ENCODE measurements around the gene WBP2.

Gene WBP2

DNA sequence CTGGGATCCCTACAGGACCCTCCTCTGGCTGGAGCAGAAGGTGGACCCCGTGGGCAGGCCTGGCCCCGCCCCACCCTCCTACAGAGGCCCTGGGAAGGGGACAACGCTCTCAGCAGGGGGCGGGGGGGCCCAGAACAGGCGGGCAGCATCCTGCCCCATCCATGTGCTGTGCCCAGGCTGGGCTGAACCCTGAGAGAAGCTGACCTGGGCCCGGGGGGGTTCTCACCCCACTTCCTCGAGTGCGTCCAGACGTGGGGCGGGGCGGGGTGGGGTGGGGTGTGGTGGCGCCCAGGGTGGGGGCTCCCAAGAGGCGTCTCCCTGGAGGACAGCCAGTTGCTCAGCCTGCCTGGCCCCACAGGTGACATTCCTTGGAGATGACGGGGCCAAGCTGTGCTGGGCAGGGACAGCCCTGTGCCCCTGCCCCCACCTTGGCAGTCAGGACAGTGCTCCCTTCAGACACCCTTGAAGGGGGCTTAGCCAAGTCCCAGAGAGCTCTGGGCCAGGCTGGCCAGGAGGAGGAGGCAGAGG is 10.5 kb downstream of the WBP2 start:
- DNase-seq (ENCODE audit: low read depth), result no peak

GRCh38 chr17:75843577-75844529 is 11.3 kb downstream of the WBP2 start, which contains the start of gene UNC13D:
UNC13D (minus strand) TSS chr17:75844404; CDS start chr17:75844337, 67 bp downstream.
- DNase-seq (ENCODE audit: low read depth), result no peak

DNA sequence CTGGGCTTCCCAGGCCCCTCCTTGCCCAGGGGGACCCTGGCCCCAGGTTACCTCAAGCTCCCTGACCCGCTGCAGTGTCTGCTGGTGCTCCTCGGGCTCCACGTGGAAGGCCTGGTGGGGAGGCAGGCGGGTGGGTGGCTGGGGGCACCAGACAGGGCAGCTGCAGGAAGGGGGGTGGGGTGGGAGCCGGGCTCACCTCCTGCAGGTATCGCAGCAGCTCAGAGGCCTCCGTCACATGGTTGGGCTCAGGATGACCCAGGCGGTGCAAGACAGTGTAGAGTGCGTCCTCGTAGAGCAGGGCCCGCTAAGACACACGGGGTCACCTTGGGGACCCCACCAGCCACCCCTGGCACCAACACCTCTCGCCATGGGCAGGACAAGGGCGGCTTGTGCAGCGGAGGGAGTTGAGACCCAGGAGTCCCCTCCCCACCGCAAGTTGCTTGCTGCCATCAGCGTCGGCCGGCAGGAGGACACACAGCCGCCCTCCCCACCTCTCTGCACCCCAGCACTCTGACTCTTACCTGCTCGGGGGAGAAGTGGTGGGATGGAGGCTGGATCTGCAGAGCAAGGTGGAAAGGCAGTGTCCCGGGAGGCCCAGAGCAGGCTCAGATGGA is 12.1 kb downstream of the WBP2 start:
- no peak for DNase-seq (ENCODE audit: low read depth)

DNA sequence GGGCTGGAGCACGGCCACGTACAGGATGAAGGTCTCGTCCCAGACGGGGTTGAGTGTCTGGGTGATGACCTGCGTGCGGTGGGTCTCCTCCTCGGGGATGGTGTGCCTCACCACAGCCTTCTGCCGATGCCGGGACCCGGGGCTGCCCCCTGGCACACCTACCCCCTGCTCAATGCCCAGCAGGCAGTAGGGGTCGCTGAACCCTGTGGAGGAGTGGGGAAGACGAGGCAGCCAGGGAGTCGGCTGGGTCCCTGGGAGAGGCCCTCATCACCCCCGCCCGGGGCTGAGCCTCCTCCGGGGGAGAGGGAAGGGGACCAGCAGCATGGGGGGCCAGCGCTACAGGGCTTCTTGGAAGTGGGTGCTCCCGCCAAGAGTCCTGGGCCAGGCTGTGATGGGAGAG is 12.7 kb downstream of the WBP2 start:
- no peak for DNase-seq (ENCODE audit: low read depth)

DNA sequence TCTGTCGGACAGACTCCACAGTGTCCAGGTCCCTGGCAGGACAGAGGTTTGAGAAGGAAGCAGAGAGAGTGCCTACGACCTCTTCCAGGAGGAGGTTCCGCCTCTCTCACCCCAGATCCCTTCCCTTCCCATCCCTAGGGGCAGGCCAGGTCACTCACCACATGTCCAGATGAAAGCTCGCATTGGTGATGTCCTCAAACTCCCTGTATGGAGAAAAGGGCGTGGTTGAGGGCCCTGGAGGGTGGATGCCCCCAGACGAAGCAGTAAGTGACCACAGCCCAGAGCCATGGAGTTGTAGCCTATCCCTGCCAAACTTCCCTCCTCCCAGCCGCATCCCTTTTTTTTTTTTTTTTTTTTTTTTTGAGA is 14.4 kb downstream of the WBP2 start:
- no peak for DNase-seq (ENCODE audit: low read depth)

DNA sequence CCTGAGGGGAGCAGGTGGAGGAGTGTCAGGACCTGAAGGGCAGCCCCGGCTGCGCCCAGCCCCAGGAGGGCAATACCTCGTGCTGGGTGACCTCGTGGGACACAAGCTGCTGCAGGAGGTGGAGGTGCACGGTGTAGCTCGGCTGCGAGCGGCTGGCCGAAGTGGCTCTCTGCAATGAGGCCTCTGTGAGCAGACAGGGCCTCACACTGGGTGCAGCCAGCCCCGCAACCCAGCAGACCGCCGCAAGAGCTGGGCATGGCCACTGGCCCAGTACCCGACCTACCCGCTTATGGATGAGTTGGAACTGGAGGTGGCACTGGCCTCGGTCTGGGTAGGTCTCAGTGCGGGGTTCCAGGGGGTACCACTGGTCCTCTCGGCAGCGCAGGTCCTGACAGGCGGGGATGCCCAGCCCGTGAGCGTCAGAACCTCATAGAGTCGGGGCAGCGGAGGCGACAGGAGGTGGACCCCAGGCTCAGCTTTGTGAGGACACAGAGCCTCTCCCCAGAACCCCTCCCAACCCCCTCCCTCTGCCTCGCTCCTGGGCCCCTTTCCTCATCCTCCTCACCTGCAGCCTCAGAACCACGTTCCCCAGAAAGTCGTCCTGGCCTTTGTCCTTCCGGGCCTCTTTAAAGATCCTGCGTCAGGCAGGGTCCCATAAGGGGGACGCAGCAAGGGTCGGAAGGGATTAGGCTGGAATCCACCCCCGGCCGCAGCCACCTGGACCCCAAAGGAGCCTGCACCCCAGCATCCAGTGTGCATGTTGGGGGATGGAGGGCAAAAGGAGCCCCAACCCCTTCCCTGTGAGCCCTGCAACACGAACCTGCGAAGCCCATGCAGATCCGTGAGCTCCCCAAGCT is 15.0 kb downstream of the WBP2 start:
- DNase-seq (ENCODE audit: low read depth), result no peak

- no peak for DNase-seq (ENCODE audit: low read depth)
Measured at GRCh38 chr17:75838410-75838809, 16.7 kb downstream of the WBP2 start.

DNA sequence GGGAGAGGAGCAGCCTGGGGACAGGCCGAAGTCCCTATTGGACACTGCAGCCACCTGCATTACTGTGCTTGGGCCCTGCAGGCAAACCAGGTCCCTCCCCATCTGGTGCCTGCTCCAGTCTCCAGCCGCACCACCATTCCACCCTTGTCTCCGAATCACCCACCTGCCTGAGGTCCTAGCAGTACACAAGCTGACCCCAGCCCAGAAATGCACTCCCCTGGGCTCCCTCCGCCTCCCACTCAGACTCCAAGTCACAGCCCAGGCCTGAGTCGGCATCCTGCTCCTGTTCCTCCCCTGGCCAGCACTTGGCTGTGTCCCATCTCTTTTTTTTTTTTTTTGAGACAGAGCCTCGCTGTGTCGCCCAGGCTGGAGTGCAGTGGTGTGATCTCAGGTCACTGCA is 17.2 kb downstream of the WBP2 start:
- DNase-seq (ENCODE audit: low read depth), result no peak

DNA sequence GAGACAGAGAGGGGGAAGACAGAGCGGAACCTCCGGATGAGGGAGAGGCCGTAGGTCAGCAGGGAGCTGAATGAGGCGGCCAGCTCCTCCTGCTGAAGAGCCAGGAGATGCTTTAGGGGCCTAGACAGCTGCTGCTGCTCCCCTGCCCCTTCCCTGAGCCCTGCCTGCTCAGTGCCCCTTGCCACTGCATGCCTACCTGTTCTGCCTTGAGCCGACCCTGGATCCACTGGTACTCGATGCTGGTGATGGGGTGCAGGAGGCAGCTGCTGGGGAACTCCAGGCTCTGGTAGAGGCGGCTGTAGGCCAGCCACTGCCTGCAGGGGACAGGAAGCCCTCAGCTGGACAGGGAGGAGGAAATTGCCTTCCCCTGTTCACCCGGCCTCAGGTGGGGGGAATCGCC is 18.5 kb downstream of the WBP2 start:
- DNase-seq (ENCODE audit: low read depth), result no peak

DNA sequence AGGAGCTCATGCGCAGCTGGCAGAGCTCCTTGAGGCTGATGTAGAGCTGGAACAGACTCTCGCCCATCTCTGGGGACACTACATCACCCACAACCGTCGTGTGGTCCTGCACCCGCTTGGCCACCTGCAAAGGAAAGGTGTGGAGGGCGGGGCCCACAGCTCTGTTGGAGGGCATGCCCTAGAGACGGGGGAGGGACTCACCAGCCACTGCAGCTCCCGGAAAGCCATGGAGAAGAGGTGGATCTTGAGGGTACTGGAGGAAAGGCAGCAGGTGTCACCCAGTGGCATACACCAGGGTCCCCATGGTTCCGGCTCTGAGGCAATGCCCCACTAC is 19.5 kb downstream of the WBP2 start:
- DNase-seq (ENCODE audit: low read depth), result no peak

DNA sequence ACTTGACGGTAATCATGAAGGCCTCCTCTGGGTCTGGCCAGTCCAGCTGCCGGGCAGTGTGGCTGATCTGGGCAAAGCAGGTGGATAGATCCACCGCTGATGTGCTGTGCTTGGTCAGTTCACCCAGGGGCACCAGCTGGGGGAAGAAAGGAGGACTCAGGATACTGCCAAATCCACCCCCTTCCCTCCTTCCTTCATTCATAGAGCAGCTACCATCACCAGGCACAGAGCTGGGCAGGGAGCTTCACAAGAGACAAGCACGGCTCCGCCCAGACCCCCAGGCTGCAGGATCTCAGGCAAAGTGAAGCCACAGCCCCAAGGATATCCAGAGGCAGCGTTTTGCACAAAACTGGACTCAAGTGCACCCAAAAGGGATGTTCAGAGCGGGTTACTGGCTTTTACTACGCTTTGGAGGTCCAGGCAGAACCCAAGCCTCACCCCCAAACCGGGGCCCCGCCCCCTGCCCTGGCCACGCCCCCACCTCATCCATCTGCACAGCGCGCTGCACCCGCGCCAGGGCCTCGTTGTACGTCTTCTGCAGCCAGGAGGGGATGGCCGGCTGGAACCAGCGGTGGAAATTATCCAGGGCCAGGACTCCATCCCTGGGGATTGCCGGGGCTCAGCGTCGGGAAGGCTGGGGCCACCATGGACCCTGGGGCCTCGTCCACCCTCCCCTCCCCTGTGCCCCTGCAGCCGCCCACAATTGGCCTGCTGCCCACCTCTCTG is 20.0 kb downstream of the WBP2 start:
- no peak for DNase-seq (ENCODE audit: low read depth)

DNA sequence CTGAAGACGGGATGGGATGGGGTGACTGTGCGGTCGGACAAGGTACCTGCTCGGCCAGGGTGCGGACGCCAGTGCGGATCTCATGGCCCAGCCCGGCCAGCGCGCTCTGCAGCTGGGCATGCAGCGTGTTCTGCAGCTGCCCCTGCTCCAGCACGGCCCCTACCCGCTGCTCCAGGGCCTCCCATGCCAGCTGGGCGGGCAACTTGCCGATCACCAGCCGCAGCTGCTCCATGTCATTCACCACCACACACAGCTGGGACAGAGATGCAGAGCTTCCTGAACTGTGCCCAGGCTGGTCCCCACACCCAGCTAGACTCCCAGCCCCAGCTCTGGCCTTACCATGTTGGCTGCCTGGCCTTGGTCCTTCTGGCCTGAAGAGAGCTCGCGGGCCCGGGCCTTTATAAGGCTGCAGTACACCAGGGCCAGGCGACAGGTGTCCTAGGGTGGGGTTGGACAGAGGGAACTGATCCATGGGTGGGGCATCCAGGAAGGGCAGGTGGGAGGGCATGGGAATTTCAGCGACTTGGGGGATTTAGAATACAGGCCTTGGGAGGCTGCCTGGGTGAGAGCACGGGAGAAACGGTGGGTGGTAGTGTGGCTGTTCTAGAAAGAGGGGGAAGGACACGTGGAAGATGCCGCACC is 20.7 kb downstream of the WBP2 start:
- DNase-seq (ENCODE audit: low read depth), result no peak

DNA sequence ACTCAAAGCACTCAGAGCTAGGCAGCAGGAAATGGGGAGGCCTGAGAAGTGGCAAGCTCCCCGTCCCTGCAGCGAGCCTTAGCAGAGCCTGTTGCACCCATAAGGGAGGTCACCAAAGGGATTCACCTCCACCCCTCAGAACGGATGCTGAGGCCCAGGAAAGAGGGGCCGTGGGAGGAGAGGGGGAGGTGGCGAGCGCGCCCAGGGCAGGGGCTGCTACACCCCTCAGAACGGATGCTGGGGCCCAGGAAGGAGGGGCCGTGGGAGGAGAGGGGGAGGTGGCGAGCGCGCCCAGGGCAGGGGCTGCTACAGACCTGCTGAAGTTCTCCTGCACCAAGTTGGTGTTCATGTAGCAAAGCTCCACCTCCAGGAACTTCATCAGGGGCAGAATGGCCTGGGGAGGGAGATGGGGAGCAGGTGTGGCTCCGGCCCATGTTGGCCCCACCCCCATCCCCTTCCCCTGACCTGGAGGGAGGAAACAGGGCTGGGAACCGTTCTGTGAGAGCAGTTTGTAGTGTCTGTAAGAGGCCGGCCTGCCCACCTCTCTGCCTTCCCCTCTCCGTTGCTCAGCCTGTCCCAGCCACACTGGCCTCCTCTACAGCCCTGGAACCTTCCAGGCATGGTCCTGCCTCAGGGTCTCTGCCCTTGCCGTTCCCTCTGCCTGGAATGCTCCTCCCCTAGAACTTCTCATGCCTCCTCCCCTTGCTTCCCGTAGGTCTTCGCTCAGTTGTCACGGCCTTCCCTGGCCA is 22.3 kb downstream of the WBP2 start:
- DNase-seq (ENCODE audit: low read depth), result no peak

- DNase-seq (ENCODE audit: low read depth), result no peak
Measured at GRCh38 chr17:75832164-75832651, 22.9 kb downstream of the WBP2 start.

GRCh38 chr17:75831032-75831571 is 24.0 kb downstream of the WBP2 start:
- no peak for DNase-seq (ENCODE audit: low read depth)

DNA sequence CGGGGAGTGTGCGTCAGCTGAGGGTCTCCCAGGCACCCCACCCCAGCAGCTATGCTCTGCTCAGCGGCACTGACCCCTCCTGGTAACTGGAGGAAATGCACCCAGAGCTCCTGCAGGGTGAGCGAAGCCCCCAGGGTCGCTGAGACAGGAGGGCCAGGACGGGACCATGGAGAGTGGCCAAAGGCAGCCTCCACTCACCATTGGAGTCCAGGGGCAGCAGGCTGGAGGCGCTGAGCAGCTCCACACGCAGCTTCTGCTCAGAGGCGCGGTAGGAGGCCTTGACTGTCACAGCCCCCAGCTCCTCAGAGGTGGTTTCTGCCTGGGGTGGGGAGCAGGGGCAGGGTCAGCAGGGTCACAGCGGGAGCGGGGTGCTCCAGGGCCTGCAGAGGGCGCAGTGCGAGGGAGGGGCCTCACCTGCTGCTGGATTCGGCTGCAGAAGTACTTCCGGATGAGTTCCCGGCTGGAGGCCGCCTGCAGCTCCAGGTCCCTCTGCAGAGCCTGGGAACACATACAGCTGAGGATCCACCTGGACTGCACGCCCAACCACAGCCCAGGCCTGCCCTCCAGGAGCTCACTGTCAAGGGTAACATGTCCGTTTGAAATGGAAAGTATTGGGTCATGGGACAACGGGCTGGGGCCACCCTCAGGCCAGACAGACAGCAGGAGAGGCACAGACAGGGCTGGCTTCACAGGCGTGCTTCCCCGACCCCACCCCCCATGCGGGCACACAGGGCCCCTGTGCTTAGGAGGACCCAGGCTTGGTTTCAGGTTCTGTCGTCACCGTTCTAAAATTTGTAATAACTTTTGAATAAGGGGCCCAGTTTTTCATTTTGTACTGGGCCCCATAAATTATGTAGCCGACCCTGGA is 24.7 kb downstream of the WBP2 start:
- no peak for DNase-seq (ENCODE audit: low read depth)

DNA sequence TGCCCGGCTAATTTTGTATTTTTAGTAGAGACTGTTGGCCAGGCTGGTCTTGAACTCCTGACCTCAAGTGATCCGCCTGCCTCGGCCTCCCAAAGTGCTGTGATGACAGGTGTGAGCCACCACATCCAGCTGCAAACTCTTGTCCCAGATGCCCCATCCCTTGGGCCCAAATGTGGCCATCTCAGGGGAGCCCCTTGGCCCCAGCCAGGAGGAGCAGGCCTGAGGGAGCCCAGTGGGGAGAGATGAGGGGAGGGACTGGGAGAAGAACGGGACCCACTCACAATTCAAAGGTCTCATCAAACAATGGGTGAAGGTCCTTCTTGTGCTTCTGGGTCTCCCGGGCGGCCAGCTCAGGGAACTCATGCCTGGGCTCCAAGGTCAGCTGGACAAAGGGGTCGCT is 25.4 kb downstream of the WBP2 start:
- DNase-seq (ENCODE audit: low read depth), result no peak

DNA sequence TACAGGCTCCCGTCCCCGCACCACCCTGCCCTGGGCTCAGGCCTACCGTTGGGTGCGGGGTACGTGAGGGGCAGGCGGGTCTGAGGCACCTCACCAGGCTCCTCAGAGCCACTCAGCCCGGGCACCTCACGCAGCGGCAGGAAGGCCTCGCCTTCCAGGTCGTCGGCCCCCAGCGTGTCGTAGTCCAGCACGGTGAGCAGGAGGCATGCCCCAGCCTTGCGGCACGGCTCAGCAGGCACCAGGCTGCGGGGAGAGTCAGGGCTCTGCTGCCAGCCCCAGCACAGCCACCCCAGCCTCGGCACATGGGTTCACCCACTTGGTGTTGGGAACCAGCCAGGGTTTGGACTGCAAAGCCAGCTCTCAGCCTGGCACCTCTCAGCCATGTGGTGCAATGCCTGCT is 26.4 kb downstream of the WBP2 start:
- DNase-seq (ENCODE audit: low read depth), result no peak

GRCh38 chr17:75828076-75828400 is 27.1 kb downstream of the WBP2 start:
- DNase-seq (ENCODE audit: low read depth), result no peak

Measured in stimulated activated CD8-positive, alpha-beta memory T cell treated with anti-CD3 and anti-CD28 coated beads, Interleukin-15, amount 100 ng/mL, for 24 hours (primary cell).